K562 (cell line): ENCODE measurements around the gene RBPJL. TPM values are rescaled to one million over a fixed set of nuclear protein-coding genes. Genes with fewer than 3 reads are reported as not detected.
A peak's percentile ranks its signal among the peaks of the same experiment; 100 is the strongest.

Experiments used
- ATAC-seq: fragments of 200-7000 bp; cut with Tn5 transposase; 3 replicates; pipeline ENCODE4 v1.9.1; 2020; ENCODE audit warnings: moderate library complexity
- BruUV-seq: library from RNA; stranded (reverse); fragments of 400-500 nt; replicated peaks from 2 replicates; lab custom pipeline; 2021; lab: Mats Ljungman, UMichigan
- CTCF ChIA-PET: fragments of 300-600 bp; formaldehyde crosslinking; extraction: SDS; loops from one replicate; lab custom pipeline; 2021; ENCODE audit warnings: low intra/inter-chr PET ratio; lab: Yijun Ruan, JAX
- POLR2A ChIA-PET: fragments of 300-600, 350-650 bp; sonication (Branson Sonifier 250); formaldehyde crosslinking; extraction: SDS; loops from one replicate; lab custom pipeline; 2021; ENCODE audit warnings: antibody characterized with exemption, inconsistent platforms; lab: Yijun Ruan, JAX
- DNase-seq, 4 experiments: peaks; one replicate each; pipeline versions ENCODE4 v3.0.0 to v3.0.0-alpha.2; 2011 to 2018; ENCODE audit warnings: low spot score in 3 of 4, mixed read lengths in 3 of 4; ENCODE audit errors: extremely low read depth in 1 of 4
- FAIRE-seq: peaks from 2 replicates; lab custom pipeline; 2011; peaks lifted over from hg19 to GRCh38; lab: Jason Lieb, UNC
- H2AFZ ChIP-seq: 2 replicates; pipeline ENCODE4 v1.6.0; 2011; ENCODE audit warnings: low read depth, low read length, control low read depth, inconsistent platforms
- H3K27ac ChIP-seq: fragments of 200-600 bp; 3 replicates; pipeline ENCODE4 v1.8.0; 2011; ENCODE audit warnings: low read depth, mild to moderate bottlenecking, control low read depth, inconsistent platforms, low read length, moderate library complexity, mixed read lengths; ENCODE audit errors: extremely low read depth
- H3K27me3 ChIP-seq, 2 experiments: fragments of 300-600 bp in 1 of 2; 2 replicates in 1 of 2; 3 replicates in 1 of 2; pipeline versions ENCODE4 v1.6.0 to v1.8.0; 2011; ENCODE audit warnings: inconsistent platforms in 2 of 2, low read length in 2 of 2, mild to moderate bottlenecking in 1 of 2, mixed read lengths in 1 of 2, moderate library complexity in 1 of 2; ENCODE audit not compliant: control insufficient read depth in 2 of 2, insufficient read depth in 2 of 2
- H3K36me3 ChIP-seq: fragments of 300-600 bp; 3 replicates; pipeline ENCODE4 v1.8.0; 2011; ENCODE audit warnings: mild to moderate bottlenecking, low read length, inconsistent platforms; ENCODE audit not compliant: control insufficient read depth, insufficient read depth
- H3K4me1 ChIP-seq, 2 experiments: fragments of 200-600 bp in 1 of 2; replicated peaks in 1 of 2; 2 replicates in 1 of 2; 3 replicates in 1 of 2; pipeline versions ENCODE4 v1.5.1 to v1.8.0; 2011; ENCODE audit warnings: inconsistent platforms in 2 of 2, low read length in 2 of 2, mild to moderate bottlenecking in 1 of 2, mixed read lengths in 1 of 2, moderate library complexity in 1 of 2; ENCODE audit not compliant: control insufficient read depth in 2 of 2, insufficient read depth in 2 of 2
- H3K4me2 ChIP-seq: 2 replicates; pipeline ENCODE4 v1.6.1; 2011; ENCODE audit warnings: low read length, control low read depth, inconsistent platforms, mixed read lengths; ENCODE audit not compliant: insufficient read depth
- H3K4me3 ChIP-seq: fragments of 200-600 bp; sonication (generic), shearing (Covaris generic); 2 replicates; pipeline ENCODE4 v1.5.1; 2016; ENCODE audit warnings: control low read depth, inconsistent platforms
- H3K79me2 ChIP-seq: fragments of 200-600 bp; 3 replicates; pipeline ENCODE4 v1.8.0; 2011; ENCODE audit warnings: low read length, inconsistent platforms; ENCODE audit not compliant: control insufficient read depth, insufficient read depth
- H3K9ac ChIP-seq, 2 experiments: 2 replicates each; pipeline versions ENCODE4 v1.6.0 to v1.6.1; 2011; ENCODE audit warnings: low read depth in 2 of 2, low read length in 2 of 2, control low read depth in 1 of 2, inconsistent platforms in 1 of 2, mild to moderate bottlenecking in 1 of 2, mixed read lengths in 1 of 2; ENCODE audit not compliant: insufficient read depth in 1 of 2
- H3K9me1 ChIP-seq: one replicate; pipeline ENCODE4 v1.6.0; 2011; ENCODE audit warnings: inconsistent platforms, mild to moderate bottlenecking, low read length, moderate library complexity; ENCODE audit not compliant: control insufficient read depth, insufficient read depth
- H3K9me3 ChIP-seq: replicated peaks from 2 replicates; pipeline ENCODE4 v1.5.1; 2011; ENCODE audit warnings: low read depth, low read length, inconsistent platforms; ENCODE audit not compliant: control insufficient read depth, insufficient read depth
- H4K20me1 ChIP-seq: replicated peaks from 2 replicates; pipeline ENCODE4 v1.6.1; 2011; ENCODE audit warnings: low read length, inconsistent platforms, mixed read lengths; ENCODE audit not compliant: control insufficient read depth, insufficient read depth
- BACH1 ChIP-seq: fragments of 200-800 bp; sonication (Bioruptor generic); IDR thresholded peaks from 2 replicates; pipeline ENCODE4 v1.6.1; 2016; ENCODE audit warnings: missing genetic modification characterization, missing compliant biosample characterization
- FOSL1 ChIP-seq: fragments of 200-800 bp; sonication (Bioruptor generic); conservative IDR thresholded peaks from 2 replicates; pipeline ENCODE4 v1.6.1; 2016; ENCODE audit warnings: missing genetic modification characterization, missing compliant biosample characterization
- ZBTB12 ChIP-seq: fragments of 250-450 bp; sonication (Bioruptor Pico); IDR thresholded peaks from 2 replicates; pipeline ENCODE4 v1.4.0; 2020
- ZFP36 ChIP-seq: fragments of 150-350 bp; IDR thresholded peaks from 2 replicates; pipeline ENCODE4 v1.6.1; 2018; ENCODE audit warnings: low read length, low read depth; ENCODE audit not compliant: partially characterized antibody
- WGBS: fragments of 100-300 bp; shearing (Covaris generic); methylation state at CpG from one replicate; pipeline ENCODE4 v1.1.6; 2016; ENCODE audit warnings: low coverage, mixed read lengths; ENCODE audit not compliant: insufficient coverage; ENCODE audit errors: missing lambda C conversion rate; 5-methylcytosine and 5-hydroxymethylcytosine counted together
- in situ Hi-C: fragments of 300-500 bp; cut with MboI; formaldehyde crosslinking; loops from 4 replicates; pipeline ENCODE4 v1.15.0; 2018; ENCODE audit warnings: inconsistent platforms, mixed read lengths
- intact Hi-C: fragments of 100-400 bp; cut with micrococcal nuclease; formaldehyde crosslinking; loops from 2 replicates; pipeline ENCODE4 v1.14.2; 2022
- polyA plus RNA-seq, 8 experiments: library from polyadenylated mRNA; depleted of rRNA in 4 of 8; stranded (reverse) in 5 of 8; unstranded in 3 of 8; fragments of >200 nt; fragmentation: Nextera tagmentation in 2 of 8; fragmentation: Illumina TruSeq in 1 of 8; extraction: Ambion mirVana in 2 of 8; extraction: Trizol in 1 of 8; gene quantifications; 2 replicates each; pipeline versions ENCODE4 v1.2.1 to v1.2.3, GENCODE V29; 2011 to 2014; ENCODE audit warnings: inconsistent platforms in 1 of 8, missing spikeins in 1 of 8
- total RNA-seq, 7 experiments: library from RNA; depleted of rRNA in 6 of 7; stranded (reverse); fragments of >200 nt in 6 of 7; fragmentation: Illumina TruSeq in 2 of 7; extraction: Trizol in 2 of 7; gene quantifications; 2 replicates each; pipeline versions ENCODE4 v1.2.1 to v1.2.3, GENCODE V29; 2011 to 2021; ENCODE audit warnings: low replicate concordance in 1 of 7

RBPJL gene
- total and polyA plus RNA-seq, 9 of the 15 experiments (the other 6 are each of a cell fraction or from before 2014, with no cell fraction given), result not detected

- no peak for TF ChIP-seq ZBTB12 (CRISPR knock-in tag)
Measured at GRCh38 chr20:45288376-45288775, 18.3 kb upstream of the RBPJL start (continued).

- TF ChIP-seq BACH1 (no peak), FOSL1 (tag) (no peak), ZFP36 (peak; percentile 92)
- Histone ChIP-seq H3K4me2 (no peak overlapping the region), H3K9ac (no peak overlapping the region), H3K79me2 (no peaks in the 10 kb centered on the region), H4K20me1 (peaks cover 5% of the 10 kb centered on the region; the same call in 1 of the 2 replicates), H3K4me1 (peaks cover 10 to 11% of the 10 kb centered on the region in 2 experiments; a peak in 4 of 5 replicates), H3K27me3 (peaks cover 14 to 65% of the 10 kb centered on the region in 2 experiments; a peak in 4 of 5 replicates), H2AFZ (no peak overlapping the region), H3K36me3 (no peaks in the 10 kb centered on the region), H3K9me1 (no peaks in the 10 kb centered on the region), H3K27ac (no peak overlapping the region), H3K9me3 (no peaks in the 10 kb centered on the region), H3K4me3 (no peak overlapping the region)
- in situ Hi-C loops (no loop called here), intact Hi-C loops (no loop called here)
- ATAC-seq, result no peak
- no peak for FAIRE-seq
- no peak for DNase-seq
- CTCF ChIA-PET, result interaction anchor here (2.4 kb wide), 1 partner anchor 278 kb away, joined by 7 read pairs; no protein-coding TSS in a partner anchor
- no TSS peak for BruUV-seq
- POLR2A ChIA-PET, result no interaction called here
- 9% methylated on average over 5 of the region's 5 CpGs for WGBS
Measured at GRCh38 chr20:45288860-45289259, 17.8 kb upstream of the RBPJL start.
